Cerebellar nuclear complex (tissue), 1 donor: ENCODE measurements around the gene AP1M1.

Source experiments
- DNase-seq, 2 experiments: peaks; one replicate each; lab custom pipeline; 2025; lab: John Stamatoyannopoulos, UW

Gene AP1M1

GRCh38 chr19:16232127-16232526, 34.4 kb downstream of the AP1M1 start:
- DNase-seq: no peak

- DNase-seq: no peak
Measured at GRCh38 chr19:16232568-16232967, 34.9 kb downstream of the AP1M1 start.

- no peak for DNase-seq
Measured at GRCh38 chr19:16233081-16233776, 35.5 kb downstream of the AP1M1 start.

- DNase-seq: no peak
Measured at GRCh38 chr19:16233836-16234551, 36.3 kb downstream of the AP1M1 start.

- no peak for DNase-seq
Measured at GRCh38 chr19:16234552-16235445, 37.1 kb downstream of the AP1M1 start.

GRCh38 chr19:16235811-16236652, 38.3 kb downstream of the AP1M1 start:
- no peak for DNase-seq

- DNase-seq: no peak
Measured at GRCh38 chr19:16244091-16244490, 46.4 kb downstream of the AP1M1 start.

GRCh38 chr19:16247353-16248182, 49.9 kb downstream of the AP1M1 start:
- peak in 1 of 2 experiments; percentile 12 for DNase-seq

GRCh38 chr19:16248380-16249023, 50.8 kb downstream of the AP1M1 start:
- DNase-seq: no peak

- no peak for DNase-seq
Measured at GRCh38 chr19:16249826-16250404, 52.2 kb downstream of the AP1M1 start.

GRCh38 chr19:16252459-16253205, 54.9 kb downstream of the AP1M1 start:
- DNase-seq: no peak

GRCh38 chr19:16254851-16255408, 57.2 kb downstream of the AP1M1 start:
- DNase-seq: no peak

- no peak for DNase-seq
Measured at GRCh38 chr19:16257509-16258002, 59.8 kb downstream of the AP1M1 start.

- no peak for DNase-seq
Measured at GRCh38 chr19:16258440-16258903, 60.8 kb downstream of the AP1M1 start.

GRCh38 chr19:16259385-16260159, 61.9 kb downstream of the AP1M1 start:
- no peak for DNase-seq

GRCh38 chr19:16260160-16260811, 62.6 kb downstream of the AP1M1 start:
- no peak for DNase-seq

- DNase-seq: no peak
Measured at GRCh38 chr19:16260812-16261161, 63.1 kb downstream of the AP1M1 start.
